Measurements from ENCODE around the gene RAI1.

- no peak for TF ChIP-seq TAF1 (IDR thresholded peaks at IDR 0.05; ENCODE audit: borderline replicate concordance, low read depth, low read length)
- TF ChIP-seq POLR2A (IDR thresholded peaks at IDR 0.05; ENCODE audit: low read depth, low read length): no peak
- no peak for TF ChIP-seq POLR2AphosphoS5 (IDR thresholded peaks at IDR 0.05; ENCODE audit: low read depth, low read length)
Observed at GRCh38 chr17:17816831-17817551, 135.7 kb downstream of the RAI1 start.
